ENCODE data around the gene PLEKHG4B.

Gene PLEKHG4B

GRCh38 chr5:167982-168660 is 76.2 kb downstream of the PLEKHG4B start:
- no peak for TF ChIP-seq ZFX (IDR thresholded peaks at IDR 0.05)
- TF ChIP-seq, protein P1, sequence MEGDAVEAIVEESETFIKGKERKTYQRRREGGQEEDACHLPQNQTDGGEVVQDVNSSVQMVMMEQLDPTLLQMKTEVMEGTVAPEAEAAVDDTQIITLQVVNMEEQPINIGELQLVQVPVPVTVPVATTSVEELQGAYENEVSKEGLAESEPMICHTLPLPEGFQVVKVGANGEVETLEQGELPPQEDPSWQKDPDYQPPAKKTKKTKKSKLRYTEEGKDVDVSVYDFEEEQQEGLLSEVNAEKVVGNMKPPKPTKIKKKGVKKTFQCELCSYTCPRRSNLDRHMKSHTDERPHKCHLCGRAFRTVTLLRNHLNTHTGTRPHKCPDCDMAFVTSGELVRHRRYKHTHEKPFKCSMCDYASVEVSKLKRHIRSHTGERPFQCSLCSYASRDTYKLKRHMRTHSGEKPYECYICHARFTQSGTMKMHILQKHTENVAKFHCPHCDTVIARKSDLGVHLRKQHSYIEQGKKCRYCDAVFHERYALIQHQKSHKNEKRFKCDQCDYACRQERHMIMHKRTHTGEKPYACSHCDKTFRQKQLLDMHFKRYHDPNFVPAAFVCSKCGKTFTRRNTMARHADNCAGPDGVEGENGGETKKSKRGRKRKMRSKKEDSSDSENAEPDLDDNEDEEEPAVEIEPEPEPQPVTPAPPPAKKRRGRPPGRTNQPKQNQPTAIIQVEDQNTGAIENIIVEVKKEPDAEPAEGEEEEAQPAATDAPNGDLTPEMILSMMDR (conservative IDR thresholded peaks at IDR 0.05), result no peak
- H3K27ac ChIP-seq, result peak overlapping the region; percentile 44; the same call in 1 of the 2 replicates

- no peak for TF ChIP-seq ZFX (IDR thresholded peaks at IDR 0.05)
- TF ChIP-seq, protein P1 (conservative IDR thresholded peaks at IDR 0.05), result no peak
- no peak overlapping the region for H3K27ac ChIP-seq
Measured at GRCh38 chr5:169071-169727, 77.2 kb downstream of the PLEKHG4B start.

- TF ChIP-seq ZFX (IDR thresholded peaks at IDR 0.05), result no peak
- TF ChIP-seq, protein P1 (conservative IDR thresholded peaks at IDR 0.05), result no peak
- H3K27ac ChIP-seq, result no peak overlapping the region
Measured at GRCh38 chr5:169728-170094, 77.7 kb downstream of the PLEKHG4B start.

DNA sequence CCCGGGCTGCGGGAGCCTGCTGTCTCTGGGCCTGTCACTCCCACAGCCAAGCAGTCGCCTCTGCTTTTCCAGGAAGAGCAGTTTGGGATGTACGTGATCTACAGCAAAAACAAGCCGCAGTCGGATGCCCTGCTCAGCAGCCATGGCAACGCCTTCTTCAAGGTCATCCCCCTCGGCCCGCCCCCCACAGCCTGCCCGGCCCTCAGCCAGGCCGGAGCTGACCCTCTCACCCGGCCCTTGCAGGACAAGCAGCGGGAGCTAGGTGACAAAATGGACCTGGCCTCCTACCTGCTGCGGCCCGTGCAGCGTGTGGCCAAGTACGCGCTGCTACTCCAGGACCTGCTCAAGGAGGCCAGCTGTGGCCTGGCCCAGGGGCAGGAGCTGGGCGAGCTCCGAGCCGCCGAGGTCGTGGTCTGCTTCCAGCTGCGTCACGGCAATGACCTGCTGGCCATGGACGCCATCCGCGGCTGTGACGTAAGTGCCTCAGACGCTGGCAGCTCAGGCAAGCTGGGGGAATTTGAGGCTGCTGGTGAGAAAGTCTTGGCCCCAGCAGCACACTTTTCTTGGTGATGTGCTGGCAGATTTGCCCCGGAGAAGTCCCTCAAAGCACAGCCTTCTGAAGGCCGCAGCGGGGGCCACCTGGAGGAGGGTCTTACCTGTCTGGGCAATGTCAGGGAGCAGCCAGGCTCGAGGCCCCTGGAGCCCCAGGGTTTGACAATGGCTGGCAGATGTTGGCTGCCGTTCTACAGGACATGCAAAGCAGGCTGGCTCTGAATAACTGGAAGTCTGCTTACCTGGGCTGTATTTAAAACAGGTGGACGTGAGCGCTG is 79.2 kb downstream of the PLEKHG4B start:
- TF ChIP-seq ZFX (IDR thresholded peaks at IDR 0.05), result no peak
- TF ChIP-seq, protein P1 (conservative IDR thresholded peaks at IDR 0.05), result no peak
- H3K27ac ChIP-seq, result no peak overlapping the region

- TF ChIP-seq, protein P1 (conservative IDR thresholded peaks at IDR 0.05), result no peak
- no peak for TF ChIP-seq ZFX (IDR thresholded peaks at IDR 0.05)
- no peak overlapping the region for H3K27ac ChIP-seq
Measured at GRCh38 chr5:171801-172331, 79.9 kb downstream of the PLEKHG4B start.

- TF ChIP-seq, protein P1 (conservative IDR thresholded peaks at IDR 0.05), result no peak
- TF ChIP-seq ZFX (IDR thresholded peaks at IDR 0.05), result no peak
- no peak overlapping the region for H3K27ac ChIP-seq
Measured at GRCh38 chr5:172421-172820, 80.5 kb downstream of the PLEKHG4B start.
